HepG2 (cell line): ENCODE results near the gene NDOR1. TPM values are rescaled to one million over a fixed set of nuclear protein-coding genes. Genes with fewer than 3 reads are reported as not detected.
A peak's percentile ranks its signal among the peaks of the same experiment; 100 is the strongest.

Experiments used
- ATAC-seq: fragments of 200-7000 bp; cut with Tn5 transposase; 3 replicates; pipeline ENCODE4 v1.9.1; 2020; ENCODE audit warnings: mild to moderate bottlenecking, moderate library complexity
- BruUV-seq: library from RNA; stranded (reverse); fragments of 400-500 nt; replicated peaks from 2 replicates; lab custom pipeline; 2021; lab: Mats Ljungman, UMichigan
- CTCF ChIA-PET: fragments of 300-600 bp; formaldehyde crosslinking; extraction: SDS; loops from one replicate; lab custom pipeline; 2021; ENCODE audit warnings: low total read pairs, inconsistent platforms, low intra/inter-chr PET ratio; lab: Yijun Ruan, JAX
- POLR2A ChIA-PET: fragments of 350-600 bp; sonication (Branson Sonifier 250); formaldehyde crosslinking; loops from one replicate; lab custom pipeline; 2020; ENCODE audit warnings: antibody characterized with exemption, inconsistent platforms; lab: Yijun Ruan, JAX
- DNase-seq: peaks from one replicate; pipeline ENCODE4 v3.0.0-alpha.2; 2015; ENCODE audit warnings: low spot score
- FAIRE-seq: peaks from 3 replicates; lab custom pipeline; 2011; peaks lifted over from hg19 to GRCh38; lab: Jason Lieb, UNC
- H2AFZ ChIP-seq: one replicate; pipeline ENCODE4 v1.6.1; 2011; ENCODE audit warnings: low read length, inconsistent platforms
- H3K27ac ChIP-seq: fragments of 300-600 bp; 3 replicates; pipeline ENCODE4 v1.8.0; 2011; ENCODE audit warnings: mixed run types, mild to moderate bottlenecking, mixed read lengths, low read length, inconsistent platforms; ENCODE audit not compliant: insufficient read depth; ENCODE audit errors: extremely low read length
- H3K27me3 ChIP-seq, 2 experiments: fragments of 200-600 bp in 1 of 2; 2 replicates in 1 of 2; 3 replicates in 1 of 2; pipeline versions ENCODE4 v1.6.0 to v1.8.0; 2011; ENCODE audit warnings: low read length in 2 of 2, mild to moderate bottlenecking in 2 of 2, moderate library complexity in 2 of 2, inconsistent platforms in 1 of 2; ENCODE audit not compliant: insufficient read depth in 2 of 2, control insufficient read depth in 1 of 2
- H3K36me3 ChIP-seq, 2 experiments: fragments of 200-600 bp in 1 of 2; replicated peaks in 1 of 2; 2 replicates in 1 of 2; 3 replicates in 1 of 2; pipeline versions ENCODE4 v1.5.1 to v1.8.0; 2011; ENCODE audit warnings: low read length in 2 of 2, inconsistent platforms in 1 of 2; ENCODE audit not compliant: insufficient read depth in 2 of 2, control insufficient read depth in 1 of 2
- H3K4me1 ChIP-seq: 2 replicates; pipeline ENCODE4 v1.5.1; 2012; ENCODE audit warnings: low read length, inconsistent platforms; ENCODE audit not compliant: insufficient read depth
- H3K4me2 ChIP-seq: 2 replicates; pipeline ENCODE4 v1.6.0; 2011; ENCODE audit warnings: low read depth, low read length, inconsistent platforms
- H3K4me3 ChIP-seq, 3 experiments: fragments of 200-600 bp in 1 of 3; sonication (generic), shearing (Covaris generic) in 1 of 3; replicated peaks in 1 of 3; 2 replicates each; pipeline ENCODE4 v1.5.1; 2011 to 2016; ENCODE audit warnings: low read length in 3 of 3, inconsistent platforms in 2 of 3, low read depth in 2 of 3, mild to moderate bottlenecking in 2 of 3, control low read depth in 1 of 3, mixed read lengths in 1 of 3; ENCODE audit not compliant: insufficient read depth in 1 of 3
- H3K79me2 ChIP-seq: one replicate; pipeline ENCODE4 v1.6.1; 2011; ENCODE audit warnings: low read length, inconsistent platforms; ENCODE audit not compliant: insufficient read depth
- H3K9ac ChIP-seq: 2 replicates; pipeline ENCODE4 v1.6.0; 2011; ENCODE audit warnings: mild to moderate bottlenecking, low read depth, low read length, inconsistent platforms; ENCODE audit not compliant: insufficient read depth
- H3K9me3 ChIP-seq: 2 replicates; pipeline ENCODE4 v1.5.1; 2012; ENCODE audit warnings: mild to moderate bottlenecking, low read length
- H4K20me1 ChIP-seq: 2 replicates; pipeline ENCODE4 v1.6.0; 2011; ENCODE audit warnings: inconsistent platforms, mild to moderate bottlenecking, low read length, moderate library complexity; ENCODE audit not compliant: insufficient read depth
- IKZF4 ChIP-seq: sonication (generic); formaldehyde crosslinking; IDR thresholded peaks from 2 replicates; pipeline ENCODE4 v1.5.1; 2020; ENCODE audit warnings: borderline replicate concordance, mild to moderate bottlenecking, low read depth, missing genetic modification reagents; ENCODE audit errors: not compliant biosample characterization
- MED1 ChIP-seq: sonication (generic); formaldehyde crosslinking; IDR thresholded peaks from 2 replicates; pipeline ENCODE4 v1.4.0; 2020; ENCODE audit warnings: missing genetic modification reagents
- RBFOX2 ChIP-seq: fragments of 200-400 bp; formaldehyde crosslinking; IDR thresholded peaks from 2 replicates; pipeline ENCODE4 v1.6.1; 2017; ENCODE audit warnings: low read depth, mild to moderate bottlenecking, low read length
- ZNF333 ChIP-seq: sonication (generic); formaldehyde crosslinking; IDR thresholded peaks from 2 replicates; pipeline ENCODE4 v1.4.0; 2020; ENCODE audit warnings: mild to moderate bottlenecking, missing genetic modification reagents, borderline replicate concordance
- ZNF768 ChIP-seq: sonication (generic); formaldehyde crosslinking; IDR thresholded peaks from 2 replicates; pipeline ENCODE4 v1.4.0; 2020; ENCODE audit warnings: missing genetic modification reagents
- WGBS: methylation state at CpG from one replicate; pipeline ENCODE4 v1.1.6; 2017; ENCODE audit warnings: low lambda C conversion rate; 5-methylcytosine and 5-hydroxymethylcytosine counted together
- in situ Hi-C: cut with HindIII; loops from 2 replicates; pipeline ENCODE4 v1.10.0; 2017; ENCODE audit warnings: low pct_unique_long_range_greater_than_20kb; ENCODE audit not compliant: extremely low pct_ligation_motif_present
- intact Hi-C: fragments of 100-400 bp; cut with micrococcal nuclease; formaldehyde crosslinking; loops from one replicate; pipeline ENCODE4 v1.10.0; 2022; ENCODE audit not compliant: unreplicated experiment
- polyA plus RNA-seq, 8 experiments: library from polyadenylated mRNA; depleted of rRNA in 3 of 8; stranded (reverse) in 7 of 8; unstranded in 1 of 8; fragments of >200 nt; fragmentation: Illumina TruSeq in 4 of 8; extraction: Trizol in 4 of 8; gene quantifications; 2 replicates each; pipeline versions ENCODE4 v1.2.1 to v1.2.3, GENCODE V29; 2011 to 2016; ENCODE audit warnings: low read depth in 4 of 8, missing spikeins in 1 of 8, mixed read lengths in 1 of 8; ENCODE audit not compliant: insufficient read depth in 1 of 8
- total RNA-seq, 5 experiments: library from RNA; depleted of rRNA; stranded (reverse); fragments of >200 nt; fragmentation: Illumina TruSeq; extraction: Trizol; gene quantifications; 2 replicates each; pipeline ENCODE4 v1.2.3, GENCODE V29; 2016; ENCODE audit warnings: low read depth in 1 of 5
- TF ChIP-seq, protein P1 (sequence below): sonication (generic); formaldehyde crosslinking; IDR thresholded peaks from 2 replicates; pipeline ENCODE4 v1.4.0; 2020; ENCODE audit warnings: missing genetic modification reagents

NDOR1 gene
- total and polyA plus RNA-seq, 2 of the 13 experiments (the other 11 are each of a cell fraction or from before 2014, with no cell fraction given), result 3.6 to 8.7 TPM

- TF ChIP-seq ZNF333 (CRISPR knock-in tag), result 0 out of 2 replicates have a peak, but pooled peaks have one; percentile 32
Measured at GRCh38 chr9:137231372-137232039, 26.0 kb downstream of the NDOR1 start (continued).

GRCh38 chr9:137232101-137232500 lies 26.6 kb downstream of the NDOR1 start:
- no peak for FAIRE-seq
- no peak for ATAC-seq
- Histone ChIP-seq H3K9ac (no peak overlapping the region), H4K20me1 (no peaks in the 10 kb centered on the region), H3K9me3 (no peaks in the 10 kb centered on the region), H2AFZ (no peak overlapping the region), H3K27ac (no peak overlapping the region), H3K27me3 (no peaks in the 10 kb centered on the region), H3K4me3 (no peak overlapping the region), H3K79me2 (peaks cover 6% of the 10 kb centered on the region), H3K36me3 (no peaks in the 10 kb centered on the region), H3K4me1 (peaks cover 65% of the 10 kb centered on the region), H3K4me2 (no peak overlapping the region)
- TF ChIP-seq MED1 (CRISPR knock-in tag) (no peak), ZNF768 (CRISPR knock-in tag) (no peak)
- TF ChIP-seq, protein P1, sequence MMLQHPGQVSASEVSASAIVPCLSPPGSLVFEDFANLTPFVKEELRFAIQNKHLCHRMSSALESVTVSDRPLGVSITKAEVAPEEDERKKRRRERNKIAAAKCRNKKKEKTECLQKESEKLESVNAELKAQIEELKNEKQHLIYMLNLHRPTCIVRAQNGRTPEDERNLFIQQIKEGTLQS, result no peak
- in situ Hi-C loops (no loop called here), intact Hi-C loops (no loop called here)
- BruUV-seq, result no TSS peak
- ChIA-PET POLR2A (no interaction called here), CTCF (no interaction called here)
- WGBS, result 85% methylated on average over 4 of the region's 10 CpGs
- no peak for DNase-seq

- H3K36me3 ChIP-seq, result no peaks in the 10 kb centered on the region
- ChIA-PET CTCF (no interaction called here), POLR2A (no interaction called here)
- no peak overlapping the region for H3K9ac ChIP-seq
- H3K4me1 ChIP-seq, result peaks cover 65% of the 10 kb centered on the region
- H3K79me2 ChIP-seq, result peaks cover 8% of the 10 kb centered on the region
- H3K27me3 ChIP-seq, result no peaks in the 10 kb centered on the region
- H2AFZ ChIP-seq, result no peak overlapping the region
- intact Hi-C loops, result no loop called here
- no peak for DNase-seq
- H3K27ac ChIP-seq, result no peak overlapping the region
- H3K9me3 ChIP-seq, result no peaks in the 10 kb centered on the region
- 96% methylated on average over 10 of the region's 24 CpGs for WGBS
- H3K4me2 ChIP-seq, result no peak overlapping the region
- no peaks in the 10 kb centered on the region for H4K20me1 ChIP-seq
- no peak for TF ChIP-seq IKZF4 (CRISPR knock-in tag)
- 0 out of 2 replicates have a peak, but pooled peaks have one; percentile 14 for TF ChIP-seq RBFOX2
- no TSS peak for BruUV-seq
- in situ Hi-C loops, result no loop called here
- no peak for FAIRE-seq
- ATAC-seq, result no peak
- H3K4me3 ChIP-seq, result no peak overlapping the region
Measured at GRCh38 chr9:137232510-137232909, 27.0 kb downstream of the NDOR1 start.
